ENCODE data around the gene USP3. TPM values are rescaled to one million over a fixed set of nuclear protein-coding genes. Genes with fewer than 3 reads are reported as not detected.
"Not testable (repeated sequence)": the region's sequence is repeated elsewhere in the genome, so short reads cannot be mapped to it uniquely, and the experiment has no call there.

Gene USP3
- polyA plus RNA-seq, 1 donor from 2014 or later, result 42.7 TPM

DNA sequence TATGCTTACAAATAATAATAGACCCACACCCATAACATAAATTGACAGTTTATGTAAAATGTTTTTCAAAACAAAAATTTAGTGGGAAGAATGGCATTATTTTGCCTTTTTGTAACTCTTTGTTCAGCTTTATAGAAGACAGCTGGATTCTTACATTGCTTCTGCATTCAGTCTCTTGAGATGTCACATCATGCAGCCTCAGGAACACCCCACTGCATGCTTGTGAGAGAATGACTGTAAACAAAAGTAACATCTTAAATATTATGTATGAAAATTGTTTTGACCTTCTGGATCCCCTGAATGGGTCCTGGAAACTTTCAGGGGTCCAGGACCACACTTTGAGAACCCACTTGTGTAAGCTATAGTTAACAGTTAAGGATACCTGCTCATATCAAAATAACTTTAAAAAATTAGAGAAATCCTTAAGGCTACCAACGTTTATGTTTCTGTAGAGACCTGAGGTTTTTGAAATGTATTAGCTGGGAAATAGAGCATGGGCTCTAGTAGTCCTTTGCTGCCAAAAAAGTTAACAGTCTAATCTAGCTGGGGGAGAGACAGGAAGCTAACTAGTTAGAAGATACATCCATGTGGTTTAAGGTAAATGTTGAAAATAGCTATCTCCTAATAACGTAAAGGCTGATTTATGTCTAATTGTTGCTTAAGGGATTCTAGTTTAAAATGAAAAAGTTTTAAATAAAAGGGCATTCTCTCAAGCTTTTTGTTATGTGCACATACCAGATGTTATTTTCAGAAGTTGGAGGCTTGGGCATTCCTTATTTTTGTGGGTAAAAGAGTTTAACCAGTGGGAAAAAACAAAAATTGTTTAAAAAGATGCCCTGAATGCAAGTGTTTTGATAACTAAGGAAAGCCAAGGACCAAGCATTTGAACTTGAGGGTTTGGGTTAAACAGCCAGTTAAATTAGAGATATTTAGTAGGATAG, 3.8 kb downstream of the USP3 start:
- Mint-ChIP-seq H3K27me3 (no peaks in the 10 kb centered on the region), H3K9me3 (peaks cover 0 to 2% (median 0%) of the 10 kb centered on the region in 3 donors), H3K4me1 (peaks cover 54 to 68% (median 64%) of the 10 kb centered on the region in 3 donors), H3K4me3 (peak overlapping the region; percentile 5 to 78 (median 48)), H3K36me3 (peaks cover 1% of the 10 kb centered on the region), H3K27ac (peak overlapping the region in 2 of 3 donors; percentile 53 to 78)

DNA sequence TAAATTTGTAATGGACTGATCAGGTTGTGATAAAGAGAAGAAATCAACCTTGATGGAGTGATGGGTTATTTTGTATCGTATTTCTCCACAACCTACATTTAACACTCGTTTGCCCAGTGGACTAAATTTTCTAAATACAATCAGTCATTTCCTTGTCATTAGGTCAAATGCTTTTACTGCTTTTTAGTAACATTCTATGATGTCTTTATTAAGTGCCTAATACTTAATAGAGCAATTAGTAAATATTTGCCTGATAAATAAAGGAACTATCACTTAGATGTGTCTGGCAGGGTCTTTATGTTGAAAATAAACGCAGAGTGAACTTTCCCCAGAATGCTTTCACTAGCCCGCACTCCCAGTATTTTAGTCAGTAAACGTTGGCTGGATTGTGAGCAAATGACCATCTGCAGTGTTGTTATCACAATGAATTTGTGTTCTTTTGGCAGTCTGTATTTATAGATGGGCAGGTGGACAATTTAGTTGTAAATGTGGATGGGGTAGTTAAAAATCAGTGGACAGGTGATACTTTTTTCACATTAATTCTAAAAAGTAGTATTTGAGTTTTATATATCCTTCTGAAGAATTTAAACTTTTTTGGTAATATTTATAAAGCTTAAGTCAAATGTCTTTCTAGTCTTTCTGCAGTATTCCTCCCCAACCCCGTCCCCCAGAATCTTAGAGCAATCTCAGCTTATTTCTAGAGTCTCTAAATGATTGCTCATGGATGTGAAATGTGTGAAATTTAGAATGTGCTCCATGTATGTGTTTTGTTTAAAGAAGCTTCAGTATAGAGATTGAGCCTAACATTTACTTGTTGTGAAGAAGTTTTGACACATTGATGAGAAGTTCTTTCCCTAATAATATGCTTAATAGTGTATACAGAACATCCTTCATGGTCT, 4.9 kb downstream of the USP3 start:
- Mint-ChIP-seq H3K27ac (peak overlapping the region; percentile 3 to 80 (median 66)), H3K27me3 (no peaks in the 10 kb centered on the region), H3K9me3 (peaks cover 0 to 2% (median 0%) of the 10 kb centered on the region in 3 donors), H3K4me3 (peak overlapping the region in 3 of 4 donors; percentile 67 to 88 (median 70)), H3K4me1 (peaks cover 54 to 68% (median 66%) of the 10 kb centered on the region in 3 donors), H3K36me3 (peaks cover 3% of the 10 kb centered on the region)

DNA sequence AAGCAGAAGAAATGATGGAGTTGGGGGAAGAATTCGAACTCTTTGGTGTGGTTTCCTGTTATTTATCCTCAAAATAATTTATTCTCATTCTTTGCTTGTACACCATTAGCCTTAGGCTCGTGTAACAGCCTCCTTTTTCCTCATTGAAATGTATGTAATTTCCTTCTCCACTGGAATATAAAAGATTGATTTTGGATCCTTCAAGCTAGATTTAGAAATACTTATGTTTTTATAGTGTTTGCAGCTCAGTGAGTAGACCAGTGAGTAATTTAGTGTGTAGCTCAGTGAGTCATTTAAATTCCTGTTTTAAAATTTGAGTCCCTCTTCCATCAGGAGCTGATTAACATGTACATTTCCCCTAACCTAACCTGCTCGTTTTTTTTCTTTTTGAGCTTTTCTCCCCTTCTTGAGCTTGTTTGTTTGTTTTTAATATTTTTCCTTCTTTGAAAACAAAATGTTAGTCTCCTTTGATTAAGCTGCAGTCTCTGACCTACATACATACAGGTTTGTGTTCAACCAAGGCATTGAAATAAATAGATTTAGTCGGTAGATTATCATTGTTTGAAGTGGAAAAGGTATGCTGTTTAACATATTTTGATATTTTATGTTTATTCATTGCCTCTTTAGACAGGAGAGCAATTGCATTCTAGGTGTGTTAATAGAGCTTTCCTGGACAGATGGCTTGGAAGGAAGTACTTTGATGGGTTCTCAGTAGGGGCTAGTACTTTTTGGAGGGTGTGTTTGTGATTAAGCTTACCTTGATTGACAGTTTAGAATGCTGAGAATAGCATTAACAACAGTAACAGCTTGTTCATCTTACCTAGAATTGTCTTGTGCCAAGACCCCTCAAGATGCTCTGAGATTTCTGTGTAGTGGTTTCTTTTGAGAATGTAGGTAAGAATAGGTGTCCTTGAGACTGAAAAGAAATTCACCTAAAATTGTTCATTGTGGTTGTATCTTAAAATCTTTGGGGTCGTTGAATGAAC, 5.9 kb downstream of the USP3 start:
- Mint-ChIP-seq H3K4me1 (peaks cover 60 to 78% (median 74%) of the 10 kb centered on the region in 3 donors), H3K27me3 (no peaks in the 10 kb centered on the region), H3K4me3 (peak overlapping the region in 3 of 4 donors; percentile 64 to 88 (median 67)), H3K36me3 (peaks cover 4% of the 10 kb centered on the region), H3K9me3 (peaks cover 0 to 2% (median 0%) of the 10 kb centered on the region in 3 donors), H3K27ac (peak overlapping the region; percentile 66 to 80 (median 68))

DNA sequence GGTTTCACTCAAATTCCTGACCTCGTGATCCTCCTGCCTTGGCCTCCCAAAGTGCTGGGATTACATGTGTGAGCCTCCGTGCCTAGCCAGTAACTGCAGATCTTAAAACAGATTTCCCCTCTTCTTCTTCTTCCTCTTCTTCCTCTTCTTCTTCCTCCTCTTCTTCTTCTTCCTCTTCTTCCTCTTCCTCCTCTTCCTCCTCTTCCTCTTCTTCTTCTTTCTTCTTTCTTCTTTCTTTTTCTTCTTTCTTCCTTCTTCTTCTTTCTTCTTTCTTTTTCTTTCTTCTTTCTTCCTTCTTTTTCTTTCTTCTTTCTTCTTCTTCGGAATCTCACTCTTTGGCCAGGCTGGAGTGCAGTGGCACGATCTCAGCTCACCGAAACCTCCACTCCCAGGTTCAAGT, 7.8 kb downstream of the USP3 start:
- Mint-ChIP-seq H3K27me3 (no peaks in the 10 kb centered on the region), H3K4me1 (peaks cover 64 to 76% (median 75%) of the 10 kb centered on the region in 3 donors), H3K36me3 (peaks cover 4% of the 10 kb centered on the region), H3K27ac (peak overlapping the region in 2 of 3 donors; percentile 16 to 43), H3K4me3 (peak overlapping the region in 2 of 4 donors; percentile 68 to 76), H3K9me3 (peaks cover 0 to 2% (median 0%) of the 10 kb centered on the region in 3 donors)

DNA sequence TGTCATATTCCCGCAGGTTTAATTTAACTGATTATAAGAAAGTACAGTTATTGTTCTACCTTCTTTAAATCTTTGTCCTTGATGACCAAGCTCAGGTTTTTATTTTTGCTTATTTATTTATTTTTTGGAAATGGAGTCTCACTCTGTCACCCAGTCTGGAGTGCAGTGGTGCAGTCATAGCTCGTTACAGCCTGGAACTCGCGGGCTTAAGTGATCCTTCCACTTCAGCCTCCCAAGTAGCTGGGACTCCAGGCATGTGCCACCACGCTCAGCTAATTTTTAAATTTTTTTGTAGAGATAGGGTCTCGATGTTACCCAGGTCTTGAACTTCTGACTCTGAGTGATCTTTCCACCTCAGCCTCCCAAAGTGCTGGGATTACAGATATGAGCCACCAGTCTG, 8.9 kb downstream of the USP3 start:
- peaks cover 0 to 2% (median 0%) of the 10 kb centered on the region in 3 donors for H3K9me3 Mint-ChIP-seq
- peaks cover 66 to 79% (median 78%) of the 10 kb centered on the region in 3 donors for H3K4me1 Mint-ChIP-seq
- no peaks in the 10 kb centered on the region for H3K27me3 Mint-ChIP-seq
- peak overlapping the region in 1 of 3 donors; percentile 84 for H3K27ac Mint-ChIP-seq
- H3K4me3 Mint-ChIP-seq, result no peak overlapping the region
- H3K36me3 Mint-ChIP-seq, result peaks cover 3% of the 10 kb centered on the region

DNA sequence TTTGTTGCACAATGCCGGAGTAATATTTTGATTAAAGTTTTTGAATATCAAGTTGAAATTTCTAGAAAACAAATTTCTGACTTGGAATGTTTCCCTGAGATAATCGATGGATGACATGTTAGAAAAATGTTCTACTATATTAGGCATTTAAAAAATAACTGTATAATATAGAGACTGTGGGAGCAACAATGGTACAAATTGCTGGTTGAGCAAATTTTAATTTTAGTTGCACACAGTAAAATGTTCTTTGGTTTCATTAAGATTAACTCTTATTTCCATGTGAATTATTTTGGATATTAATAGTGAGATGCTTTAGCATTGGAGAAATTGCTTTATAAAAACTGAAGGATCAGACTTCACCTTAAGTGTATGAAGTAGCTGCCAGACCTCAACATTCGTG, 9.3 kb downstream of the USP3 start:
- peaks cover 64 to 77% (median 75%) of the 10 kb centered on the region in 3 donors for H3K4me1 Mint-ChIP-seq
- no peak overlapping the region for H3K4me3 Mint-ChIP-seq
- H3K36me3 Mint-ChIP-seq, result peaks cover 3% of the 10 kb centered on the region
- H3K27me3 Mint-ChIP-seq, result no peaks in the 10 kb centered on the region
- peaks cover 0 to 2% (median 0%) of the 10 kb centered on the region in 3 donors for H3K9me3 Mint-ChIP-seq
- peak overlapping the region in 1 of 3 donors; percentile 84 for H3K27ac Mint-ChIP-seq

DNA sequence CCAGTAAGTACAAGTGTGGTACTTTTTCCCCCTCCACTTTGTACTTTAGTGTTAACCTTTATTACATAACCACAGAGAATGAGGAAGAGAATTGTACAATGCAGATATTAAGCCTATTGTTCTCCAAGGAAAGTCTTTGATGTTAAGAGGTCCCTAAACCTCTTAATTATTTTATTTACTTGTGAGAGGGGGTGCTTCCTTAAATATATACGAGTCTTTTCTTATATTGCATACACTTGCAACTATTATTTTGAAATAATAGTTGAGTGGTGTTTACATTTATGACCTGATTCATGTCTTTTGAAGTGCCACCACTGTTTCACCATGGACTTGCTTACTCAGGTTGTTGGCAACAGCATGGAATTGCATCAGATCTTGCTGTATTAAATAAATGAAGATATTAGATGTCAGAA, 10.1 kb downstream of the USP3 start:
- H3K27me3 Mint-ChIP-seq, result no peaks in the 10 kb centered on the region
- H3K9me3 Mint-ChIP-seq, result peaks cover 0 to 2% (median 0%) of the 10 kb centered on the region in 3 donors
- H3K36me3 Mint-ChIP-seq, result peaks cover 3% of the 10 kb centered on the region
- H3K4me1 Mint-ChIP-seq, result peaks cover 64 to 76% (median 74%) of the 10 kb centered on the region in 3 donors
- H3K27ac Mint-ChIP-seq, result peak overlapping the region in 1 of 3 donors; percentile 31
- H3K4me3 Mint-ChIP-seq, result peak overlapping the region in 1 of 4 donors; percentile 32

DNA sequence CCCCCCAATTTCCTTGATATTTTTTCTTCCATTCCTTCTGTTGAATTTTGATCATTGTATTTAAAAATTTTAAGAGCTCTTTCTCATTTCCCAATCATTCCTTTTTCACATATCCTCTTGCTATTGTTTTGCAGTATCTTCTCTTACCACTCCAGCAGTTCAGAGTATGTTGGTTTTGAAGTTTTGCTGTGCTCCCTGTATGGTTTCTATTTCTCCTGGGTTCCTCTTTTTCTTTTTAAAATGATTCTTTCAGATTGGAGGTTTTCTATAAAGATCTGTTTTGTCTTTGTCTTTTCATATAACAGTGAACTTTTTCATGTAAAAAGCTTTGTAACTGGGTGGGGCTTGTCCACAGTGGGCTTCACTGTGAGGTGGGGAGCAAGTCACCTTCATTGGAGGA, 12.8 kb downstream of the USP3 start:
- H3K4me1 Mint-ChIP-seq, result peaks cover 58 to 74% (median 70%) of the 10 kb centered on the region in 3 donors
- H3K36me3 Mint-ChIP-seq, result peaks cover 3% of the 10 kb centered on the region
- H3K27ac Mint-ChIP-seq, result peak overlapping the region; percentile 7 to 71 (median 24)
- H3K27me3 Mint-ChIP-seq, result no peaks in the 10 kb centered on the region
- H3K9me3 Mint-ChIP-seq, result peaks cover 0 to 1% (median 0%) of the 10 kb centered on the region in 3 donors
- peak overlapping the region; percentile 3 to 83 (median 50) for H3K4me3 Mint-ChIP-seq

DNA sequence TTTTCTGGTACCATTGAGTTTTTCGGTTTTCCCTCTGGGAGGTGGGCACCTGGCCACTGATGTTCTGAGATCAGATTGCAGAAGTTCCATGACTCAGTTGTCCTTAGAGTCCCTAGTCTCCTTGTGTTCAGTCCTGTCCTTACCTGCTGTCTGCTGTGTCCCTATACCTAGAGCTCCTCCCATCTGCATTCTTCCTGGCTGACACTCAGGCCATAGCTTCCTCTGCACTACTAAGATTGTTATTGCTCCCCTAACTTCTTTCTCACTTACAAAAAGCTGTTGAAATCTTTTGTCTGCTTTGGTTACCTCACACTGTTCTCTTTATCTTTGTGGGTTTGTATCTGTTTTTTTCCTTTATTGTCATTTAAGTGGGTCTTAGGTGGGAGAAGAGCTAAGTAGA, 13.2 kb downstream of the USP3 start:
- H3K27ac Mint-ChIP-seq, result peak overlapping the region in 2 of 3 donors; percentile 7 to 71
- peaks cover 56 to 74% (median 71%) of the 10 kb centered on the region in 3 donors for H3K4me1 Mint-ChIP-seq
- H3K9me3 Mint-ChIP-seq, result no peaks in the 10 kb centered on the region
- peaks cover 3% of the 10 kb centered on the region for H3K36me3 Mint-ChIP-seq
- peak overlapping the region; percentile 3 to 83 (median 50) for H3K4me3 Mint-ChIP-seq
- H3K27me3 Mint-ChIP-seq, result no peaks in the 10 kb centered on the region

DNA sequence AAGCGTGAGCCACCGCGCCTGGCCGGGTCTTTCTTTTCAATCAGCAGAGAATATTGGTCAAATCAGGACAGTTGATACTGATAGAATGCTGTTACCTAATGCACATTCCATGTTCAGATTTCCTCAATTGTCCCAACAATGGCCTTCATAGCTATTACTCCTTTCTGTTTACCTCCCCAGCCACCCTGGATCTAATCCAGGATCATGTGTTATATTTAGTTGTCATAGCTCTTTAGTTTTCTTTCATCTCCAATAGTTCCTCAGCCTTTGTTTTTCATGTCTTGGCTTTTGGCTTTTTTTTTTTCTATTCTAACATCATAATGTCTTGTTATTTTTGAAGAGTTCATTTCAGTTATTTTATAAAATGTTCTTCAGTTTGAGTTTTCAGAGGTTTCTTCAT, 14.6 kb downstream of the USP3 start:
- Mint-ChIP-seq H3K36me3 (peaks cover 3% of the 10 kb centered on the region), H3K9me3 (no peaks in the 10 kb centered on the region), H3K27ac (peak overlapping the region in 1 of 3 donors; percentile 53), H3K4me1 (peaks cover 66 to 79% (median 79%) of the 10 kb centered on the region in 3 donors), H3K27me3 (no peaks in the 10 kb centered on the region), H3K4me3 (peak overlapping the region in 1 of 4 donors; percentile 63)

DNA sequence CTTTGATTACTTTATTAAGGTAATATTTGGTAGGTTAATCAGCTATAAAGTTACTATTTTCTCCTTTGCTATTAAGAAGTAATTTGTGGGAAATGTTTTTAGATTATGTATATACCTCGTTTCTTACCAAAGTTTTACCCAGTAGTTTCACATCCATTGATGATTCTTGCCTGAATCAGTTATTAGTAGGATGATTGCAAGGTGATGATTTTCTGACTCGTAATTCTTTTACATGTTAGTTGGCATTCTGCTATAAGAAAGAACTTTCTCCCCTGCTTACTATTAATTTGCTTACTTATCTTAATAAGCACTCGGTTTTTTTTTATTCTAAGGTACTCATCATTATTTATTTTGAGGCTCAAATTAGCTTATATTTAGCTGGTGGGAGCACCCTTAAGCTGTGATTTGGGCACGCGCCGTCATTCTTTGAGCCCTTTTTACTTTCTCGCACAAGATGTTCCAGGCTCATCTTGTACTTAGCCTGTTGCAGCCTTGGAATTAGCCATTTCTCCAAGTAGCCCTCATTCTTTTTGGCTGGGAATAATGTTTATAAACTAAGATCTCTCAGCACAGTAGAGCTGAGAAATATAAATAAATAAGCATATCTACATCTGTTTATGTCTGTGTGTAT, 15.3 kb downstream of the USP3 start:
- Mint-ChIP-seq H3K27me3 (no peaks in the 10 kb centered on the region), H3K36me3 (no peaks in the 10 kb centered on the region), H3K4me1 (peaks cover 67 to 81% (median 79%) of the 10 kb centered on the region in 3 donors), H3K9me3 (no peaks in the 10 kb centered on the region), H3K27ac (no peak overlapping the region), H3K4me3 (peak overlapping the region in 1 of 4 donors; percentile 29)

DNA sequence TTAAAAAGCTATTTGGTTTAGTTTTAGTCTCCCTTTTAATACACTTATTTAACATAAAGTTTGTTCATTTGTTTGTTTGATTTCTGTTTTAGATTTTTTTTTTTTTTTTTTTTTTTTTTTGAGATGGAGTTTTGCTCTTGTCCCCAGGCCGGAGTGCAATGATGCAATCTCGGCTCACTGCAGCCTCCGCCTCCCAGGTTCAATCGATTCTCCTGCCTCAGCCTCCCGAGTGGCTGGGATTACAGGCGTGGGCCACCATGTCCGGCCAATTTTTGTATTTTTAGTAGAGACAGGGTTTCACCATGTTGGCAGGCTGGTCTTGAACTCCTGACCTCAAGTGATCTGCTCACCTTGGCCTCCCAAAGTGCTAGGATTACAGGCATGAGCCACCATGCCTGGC, 16.1 kb downstream of the USP3 start:
- peak overlapping the region in 1 of 4 donors; percentile 33 for H3K4me3 Mint-ChIP-seq
- H3K27me3 Mint-ChIP-seq, H3K9me3 Mint-ChIP-seq, H3K27ac Mint-ChIP-seq, H3K36me3 Mint-ChIP-seq: not testable (repeated sequence)
- H3K4me1 Mint-ChIP-seq, result peaks cover 67 to 81% (median 81%) of the 10 kb centered on the region in 3 donors

DNA sequence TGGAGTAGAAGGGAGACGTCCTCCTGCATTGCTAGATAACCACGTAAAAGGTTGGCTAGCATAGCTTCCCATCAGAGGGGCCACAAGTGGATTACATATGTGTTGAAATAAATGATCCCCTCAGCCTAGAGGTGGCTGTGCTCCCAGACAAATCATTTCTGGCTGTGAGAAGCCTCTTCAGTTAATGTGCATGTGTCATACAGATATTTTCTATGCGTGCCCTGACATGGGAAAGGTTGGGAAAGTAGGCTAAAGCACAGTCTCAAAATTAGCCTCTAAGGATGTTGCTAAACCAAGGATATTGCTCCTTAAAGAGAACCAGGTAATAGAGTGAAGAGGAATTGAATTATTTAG, 17.8 kb downstream of the USP3 start:
- Mint-ChIP-seq H3K9me3 (no peaks in the 10 kb centered on the region), H3K4me1 (peaks cover 64 to 83% (median 78%) of the 10 kb centered on the region in 3 donors), H3K4me3 (peak overlapping the region in 2 of 4 donors; percentile 55 to 71), H3K27me3 (no peaks in the 10 kb centered on the region), H3K27ac (no peak overlapping the region), H3K36me3 (peaks cover 2% of the 10 kb centered on the region)

Data from IgD-negative memory B cell (primary cell).